HTR-8/SVneo (cell line): Measurements from ENCODE around the gene SPRR2G.
"Not testable (repeated sequence)": the region's sequence is repeated elsewhere in the genome, so short reads cannot be mapped to it uniquely, and the experiment has no call there.

Experiments
- DNase-seq: peaks from one replicate; pipeline ENCODE4 v3.0.0; 2011; ENCODE audit warnings: low spot score, mixed read lengths; ENCODE audit not compliant: insufficient read length
- FAIRE-seq: peaks from 2 replicates; lab custom pipeline; 2011; peaks lifted over from hg19 to GRCh38; lab: Jason Lieb, UNC

The SPRR2G gene

GRCh38 chr1:153150846-153151245 is at the start of gene SPRR2G:
Gene SPRR2G, minus strand, starts transcription at chr1:153150890. Its CDS starts 780 bp downstream, at chr1:153150110.
- FAIRE-seq (no peak), DNase-seq (no peak)

GRCh38 chr1:153195216-153195615 is 44.5 kb upstream of the SPRR2G start:
- DNase-seq, result no peak
- no peak for FAIRE-seq

- no peak for DNase-seq
- no peak for FAIRE-seq
Measured at GRCh38 chr1:153194331-153195050, 43.8 kb upstream of the SPRR2G start.

- no peak for FAIRE-seq
- DNase-seq, result no peak
Measured at GRCh38 chr1:153192697-153193096, 42.0 kb upstream of the SPRR2G start.

GRCh38 chr1:153190373-153190772 is 39.7 kb upstream of the SPRR2G start:
- FAIRE-seq, result no peak
- DNase-seq, result no peak

GRCh38 chr1:153188301-153188700 is 37.6 kb upstream of the SPRR2G start:
- not testable (repeated sequence) for DNase-seq, FAIRE-seq

GRCh38 chr1:153180556-153180955 is 29.9 kb upstream of the SPRR2G start:
- DNase-seq (no peak), FAIRE-seq (no peak)

- FAIRE-seq, result no peak
- DNase-seq, result no peak
Measured at GRCh38 chr1:153178922-153179321, 28.2 kb upstream of the SPRR2G start.

GRCh38 chr1:153174624-153175023 is 23.9 kb upstream of the SPRR2G start:
- DNase-seq (no peak), FAIRE-seq (no peak)

GRCh38 chr1:153168686-153169085 is 18.0 kb upstream of the SPRR2G start:
- FAIRE-seq (no peak), DNase-seq (no peak)

- no peak for FAIRE-seq
- DNase-seq, result no peak
Measured at GRCh38 chr1:153155541-153155940, 4.9 kb upstream of the SPRR2G start.

- FAIRE-seq, result no peak
- DNase-seq, result no peak
Measured at GRCh38 chr1:153152481-153152880, 1.8 kb upstream of the SPRR2G start.

GRCh38 chr1:153141377-153141776 is 9.3 kb downstream of the SPRR2G start:
- FAIRE-seq (no peak), DNase-seq (no peak)

GRCh38 chr1:153140484-153140883 is 10.2 kb downstream of the SPRR2G start:
- FAIRE-seq (no peak), DNase-seq (no peak)

- no peak for FAIRE-seq
- no peak for DNase-seq
Measured at GRCh38 chr1:153133743-153134142, 16.9 kb downstream of the SPRR2G start.

GRCh38 chr1:153133267-153133666 is 17.4 kb downstream of the SPRR2G start:
- DNase-seq, result no peak
- FAIRE-seq, result no peak

GRCh38 chr1:153128688-153129087 is 22.0 kb downstream of the SPRR2G start:
- FAIRE-seq, DNase-seq: not testable (repeated sequence)

GRCh38 chr1:153127296-153127695 is 23.4 kb downstream of the SPRR2G start:
- no peak for FAIRE-seq

GRCh38 chr1:153125536-153125935 is 25.2 kb downstream of the SPRR2G start:
- no peak for DNase-seq
- no peak for FAIRE-seq

More at GRCh38 chr1:153127296-153127695, 23.4 kb downstream of the SPRR2G start:
- DNase-seq, result no peak

GRCh38 chr1:153123793-153124192 is 26.9 kb downstream of the SPRR2G start:
- not testable (repeated sequence) for FAIRE-seq, DNase-seq

- DNase-seq, result no peak
- FAIRE-seq, result no peak
Measured at GRCh38 chr1:153122831-153123421, 27.8 kb downstream of the SPRR2G start.

GRCh38 chr1:153120945-153121344 is 29.7 kb downstream of the SPRR2G start:
- FAIRE-seq, result no peak
- DNase-seq, result no peak
